Stimulated activated CD4-positive, alpha-beta T cell treated with anti-CD3 and anti-CD28 coated beads, Interleukin-4, amount 100 ng/mL, for 24 hours (primary cell): ENCODE results near the gene WBP4.
A peak's percentile ranks its signal among the peaks of the same experiment; 100 is the strongest.

ENCODE experiments used
- DNase-seq: peaks from one replicate; pipeline ENCODE4 v3.0.0-alpha.2; 2020

The WBP4 gene

DNA sequence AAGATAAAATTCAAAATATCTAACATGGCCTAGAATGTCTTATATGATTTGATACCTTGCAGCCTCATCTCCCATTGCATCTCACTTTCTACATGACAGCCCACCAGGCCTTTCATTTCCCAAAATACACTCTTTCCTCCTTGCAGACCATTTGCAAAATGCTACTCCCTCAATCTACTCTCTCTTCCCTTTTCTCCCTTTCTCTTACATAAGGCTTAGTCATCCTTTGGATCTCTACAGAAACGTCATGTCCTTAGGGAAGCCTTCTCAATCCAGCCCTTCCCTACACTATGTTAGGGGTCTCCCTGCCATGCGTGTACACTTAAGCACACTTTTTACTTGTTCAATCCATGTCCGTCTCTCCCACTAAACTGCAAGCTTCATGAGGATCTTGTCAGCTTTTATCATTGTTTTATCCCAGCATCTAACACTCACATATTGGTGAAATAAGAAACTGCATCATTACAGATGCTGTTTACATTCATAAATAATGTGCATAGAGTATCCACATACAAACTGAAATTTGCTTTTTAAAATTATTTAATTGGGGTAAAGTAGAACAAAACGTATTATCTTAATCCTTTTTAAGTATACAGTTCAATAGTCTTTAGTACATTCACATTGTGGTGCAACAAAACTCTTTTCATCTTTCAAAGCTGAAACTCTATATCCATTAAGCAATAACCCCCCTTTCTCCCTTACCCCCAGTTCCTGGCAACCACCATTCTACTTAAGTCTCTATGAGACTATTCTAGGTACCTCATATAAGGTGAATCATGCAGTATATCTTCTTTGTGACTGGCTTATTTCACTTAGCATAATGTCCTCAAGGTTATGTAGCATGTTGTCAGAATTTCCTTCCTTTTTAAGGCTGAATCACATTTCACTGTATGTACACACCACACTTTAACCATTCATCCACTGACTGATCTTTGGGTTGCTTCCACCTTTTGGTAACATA is 11.5 kb upstream of the WBP4 start:
- no peak for DNase-seq

DNA sequence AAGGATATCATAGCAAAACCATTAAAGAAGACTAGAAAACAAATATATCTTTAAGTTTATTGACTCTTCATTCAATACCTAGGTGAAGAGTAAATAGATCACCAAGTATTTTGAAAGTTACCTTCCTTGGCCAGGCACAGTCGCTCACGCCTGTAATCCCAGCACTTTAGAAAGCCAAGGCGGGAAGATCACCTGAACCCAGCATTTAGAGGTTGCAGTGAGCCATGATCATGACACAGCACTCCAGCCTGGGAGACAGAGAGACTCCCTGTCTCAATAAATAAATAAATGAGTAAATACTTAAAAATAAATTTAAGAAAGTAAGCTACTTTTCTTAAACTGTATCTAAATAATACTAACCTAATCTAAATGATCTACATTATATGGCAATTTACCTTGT is 8.9 kb upstream of the WBP4 start:
- no peak for DNase-seq

DNA sequence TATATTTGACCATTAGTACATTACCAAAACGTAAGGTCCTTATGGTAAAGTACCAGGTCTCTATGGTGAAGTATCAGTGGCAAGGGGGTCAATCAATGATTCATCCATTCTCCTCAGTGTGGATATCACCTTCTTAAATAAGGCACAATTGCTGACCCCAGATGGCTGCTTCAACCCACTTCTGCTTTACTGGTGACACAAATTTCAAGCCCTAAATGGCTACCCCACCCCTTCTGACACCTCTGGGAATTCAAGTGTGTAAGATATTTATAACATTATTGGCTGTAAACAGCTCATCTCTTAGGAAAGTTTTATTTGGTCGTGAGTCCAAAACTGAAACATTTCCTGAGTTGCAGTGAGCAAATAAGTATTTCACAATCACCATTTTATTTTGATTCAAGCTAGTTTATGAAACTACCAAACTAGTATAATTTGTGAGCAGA is 7.9 kb upstream of the WBP4 start:
- no peak for DNase-seq

DNA sequence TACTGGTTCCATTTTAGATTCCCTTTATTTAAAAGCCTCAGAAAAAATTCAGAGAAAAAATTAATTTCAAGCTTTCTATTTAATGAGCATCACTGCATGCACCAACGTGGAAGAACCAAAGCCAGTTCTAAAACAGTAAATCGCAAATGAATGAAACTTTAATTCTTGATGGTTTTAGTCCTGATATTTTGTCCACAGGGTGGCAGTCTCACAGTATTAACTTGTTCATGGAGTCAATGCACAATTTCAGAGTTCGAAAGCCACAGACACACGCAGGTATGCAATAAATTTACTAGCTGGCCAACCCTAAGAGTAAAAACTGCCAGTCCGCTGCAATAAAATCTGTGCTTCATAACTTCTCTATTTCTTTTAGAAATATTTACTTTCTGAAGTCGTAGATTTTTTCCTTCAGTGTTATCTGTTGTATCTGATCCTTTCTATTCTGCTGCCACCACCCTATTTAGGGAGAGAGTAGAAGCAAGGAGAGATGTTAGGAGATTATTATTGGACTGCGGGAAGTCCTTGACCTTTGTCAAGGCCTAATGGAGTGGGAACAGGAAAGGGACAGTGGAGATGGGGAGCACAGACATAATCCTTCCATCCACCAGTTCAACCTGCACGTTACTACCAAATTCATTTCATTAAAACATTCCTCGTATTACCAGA is 7.0 kb upstream of the WBP4 start:
- DNase-seq, result peak; percentile 51

DNA sequence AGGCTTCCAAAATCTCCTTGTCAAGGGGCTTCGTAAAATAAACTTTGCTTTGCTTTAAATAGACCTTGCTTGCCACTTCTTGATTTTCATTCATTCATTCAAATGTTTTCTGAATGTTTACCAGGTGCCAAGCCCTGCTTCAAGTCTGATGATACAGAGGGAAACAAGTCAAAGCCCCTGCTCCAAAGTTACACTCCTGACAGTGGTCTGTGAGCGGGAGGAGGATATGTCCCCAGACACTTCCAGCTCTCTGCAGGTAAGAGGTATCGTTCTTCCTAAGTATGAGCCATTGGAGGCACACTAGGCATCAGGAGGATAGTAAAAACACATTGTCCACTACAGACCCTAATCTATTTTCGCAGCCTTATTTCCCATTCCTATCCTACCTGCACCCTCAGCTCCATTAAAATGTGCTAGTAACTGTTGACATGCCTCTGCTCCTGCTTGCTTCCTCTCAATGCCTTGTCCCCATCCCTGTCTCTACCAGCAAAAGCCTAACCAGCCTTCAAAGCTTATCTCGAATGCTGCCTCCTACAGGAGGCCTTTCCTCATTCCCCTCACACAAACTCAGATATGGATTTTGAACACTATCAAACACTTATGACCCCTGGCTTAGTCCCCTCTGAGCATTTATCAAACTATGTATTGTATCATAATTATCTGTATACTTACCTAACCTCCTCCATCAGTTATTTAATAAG is 6.2 kb upstream of the WBP4 start:
- DNase-seq, result no peak

DNA sequence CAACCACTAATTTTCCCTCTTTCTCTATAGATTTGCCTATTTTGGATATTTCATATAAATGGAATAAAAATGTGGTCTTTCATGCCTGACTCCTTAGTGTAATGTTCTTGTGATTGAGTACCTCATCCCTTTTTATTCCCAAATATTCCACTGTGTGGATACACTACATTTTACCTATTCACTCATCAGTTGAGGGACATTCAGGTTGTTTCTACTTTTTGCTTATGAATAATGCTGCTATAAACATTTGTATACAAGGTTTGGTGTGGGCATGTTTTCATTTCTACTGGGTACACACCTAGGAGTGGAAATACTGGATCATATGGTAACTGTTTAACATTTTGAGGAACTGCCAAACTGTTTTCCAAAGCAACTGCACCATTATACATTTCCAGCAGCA is 5.1 kb upstream of the WBP4 start:
- DNase-seq, result no peak

DNA sequence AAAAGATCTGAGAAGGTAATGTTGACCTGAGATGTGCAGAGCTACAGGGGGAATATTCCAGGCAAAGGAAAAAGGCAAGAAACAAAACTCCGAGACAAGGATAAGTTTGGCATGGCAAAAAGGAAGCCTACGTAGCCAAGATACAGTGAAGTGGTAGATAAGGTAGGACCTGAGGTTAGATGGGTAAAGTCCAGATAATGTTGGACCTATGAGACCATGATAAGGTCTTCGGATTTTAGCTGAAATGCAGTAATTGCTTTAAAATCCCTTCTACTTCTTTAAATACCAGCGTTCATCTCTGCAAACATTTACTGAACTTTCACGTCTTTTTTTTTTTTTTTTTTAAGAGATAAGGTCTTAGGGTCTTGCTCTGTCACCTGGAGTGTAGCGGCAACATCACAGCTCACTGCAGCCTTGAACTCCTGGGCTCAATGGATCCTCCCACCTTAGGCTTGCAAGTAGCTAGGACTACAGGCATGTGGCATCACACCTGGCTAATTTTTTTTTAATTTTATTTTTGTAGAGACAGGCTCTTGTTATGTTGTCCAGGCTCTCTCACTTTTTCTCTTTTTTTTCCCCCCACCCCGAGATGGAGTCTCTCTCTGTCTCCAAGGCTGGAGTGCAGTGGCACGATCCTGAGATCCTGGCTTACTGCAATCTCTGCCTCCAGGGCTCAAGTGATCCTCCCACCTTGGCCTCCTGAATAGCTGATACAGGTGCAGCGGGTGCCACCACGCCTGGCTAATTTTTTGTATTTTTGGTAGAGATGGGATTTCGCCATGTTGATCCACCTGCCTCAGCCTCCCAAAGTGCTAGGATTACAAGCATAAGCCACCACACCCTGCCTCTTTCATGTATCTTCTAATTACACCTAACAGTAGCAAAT is 4.2 kb upstream of the WBP4 start:
- no peak for DNase-seq

DNA sequence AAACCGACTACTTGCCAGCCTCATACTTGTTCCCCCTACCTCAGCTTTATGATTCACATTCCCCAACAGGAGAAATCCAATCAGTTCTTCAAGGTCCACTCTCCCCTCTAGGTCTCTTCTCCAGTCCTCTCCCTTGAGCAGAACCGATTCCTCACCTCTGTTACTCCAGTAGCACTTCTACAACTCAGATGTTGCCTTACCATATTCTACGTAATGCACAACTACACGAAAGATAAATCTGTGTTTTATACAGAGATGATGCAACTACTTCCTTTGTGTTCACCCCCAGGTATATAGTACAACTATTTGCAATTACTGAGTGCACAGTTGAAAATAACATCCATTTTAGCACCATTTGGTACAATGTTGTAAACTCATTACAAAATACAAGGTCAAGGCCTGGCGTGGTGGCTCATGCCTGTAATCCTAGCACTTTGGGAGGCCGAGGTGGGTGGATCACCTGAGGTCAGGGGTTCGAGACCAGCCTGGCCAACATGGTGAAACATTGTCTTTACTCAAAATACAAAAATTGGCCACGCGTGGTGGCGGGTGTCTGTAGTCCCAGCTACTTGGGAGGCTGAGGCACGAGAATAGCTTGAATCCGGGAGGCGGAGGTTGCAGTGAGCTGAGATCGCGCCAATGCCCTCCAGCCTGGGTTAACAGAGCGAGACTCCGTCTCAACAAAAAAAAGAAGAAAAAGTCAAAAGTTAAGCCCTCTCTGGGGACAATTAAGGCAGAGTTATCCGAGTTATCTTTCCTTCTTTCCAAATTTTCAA is 2.8 kb upstream of the WBP4 start:
- DNase-seq, result no peak

DNA sequence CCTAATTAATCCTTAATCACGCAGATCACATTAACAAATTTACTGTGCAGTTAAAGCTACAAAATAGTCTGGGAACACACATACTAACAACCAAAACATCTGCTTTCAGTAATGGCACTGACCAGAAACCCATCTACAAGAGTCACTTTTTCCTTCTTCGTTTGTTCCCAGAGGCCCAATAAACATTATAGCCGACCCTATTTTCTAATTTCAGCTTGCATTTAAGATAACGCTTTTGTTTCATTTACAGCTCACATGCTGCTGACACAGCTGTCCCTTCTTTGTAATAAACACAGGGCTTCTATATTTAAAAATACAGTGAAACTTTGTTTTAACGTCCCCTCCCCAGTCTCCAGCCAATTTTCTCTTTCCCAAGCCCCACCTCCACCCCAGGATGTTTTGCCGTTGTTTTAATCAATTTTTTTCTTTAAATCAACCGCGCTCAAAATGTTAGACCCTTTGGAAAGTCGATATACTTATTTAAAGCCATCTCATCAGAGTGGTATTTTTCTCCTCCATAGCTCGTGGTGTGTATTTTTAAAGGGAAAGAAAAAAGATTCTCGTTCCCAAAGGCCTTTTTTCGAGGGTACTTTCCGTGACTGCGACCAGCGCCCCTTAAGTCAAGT is 1.7 kb upstream of the WBP4 start:
- DNase-seq, result no peak

DNA sequence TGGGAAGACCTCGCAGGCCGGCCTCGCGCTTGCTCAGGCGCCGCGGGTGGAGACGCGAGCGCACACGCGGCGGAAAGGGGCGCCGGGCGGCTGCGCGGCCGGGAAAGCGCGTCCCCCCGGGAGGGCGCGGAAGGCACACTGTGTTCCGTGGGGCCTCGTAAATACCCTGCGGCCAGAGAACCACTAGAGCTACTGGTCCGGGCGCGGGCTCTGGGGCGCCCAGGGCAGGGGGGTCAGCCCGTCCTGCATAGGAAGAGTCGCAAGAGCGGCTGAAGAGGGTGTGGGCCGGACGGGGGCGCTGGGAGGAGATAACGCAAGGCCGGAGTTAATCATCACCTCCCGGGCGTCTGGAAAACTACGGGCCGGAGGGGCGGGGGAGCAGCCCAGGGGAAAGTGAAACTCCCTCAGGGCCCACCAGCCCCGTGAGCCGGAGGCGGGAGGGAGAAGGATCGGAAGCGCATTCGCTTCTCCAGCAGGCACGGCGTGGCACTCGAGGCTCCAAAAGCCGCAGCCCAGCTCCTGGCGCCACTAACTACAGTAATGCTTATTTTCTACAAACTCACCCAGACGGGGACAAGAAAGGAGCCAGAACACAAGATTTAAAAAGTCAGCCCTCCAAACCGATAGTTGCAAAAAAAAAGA is 1.1 kb upstream of the WBP4 start:
- peak; percentile 82 for DNase-seq

DNA sequence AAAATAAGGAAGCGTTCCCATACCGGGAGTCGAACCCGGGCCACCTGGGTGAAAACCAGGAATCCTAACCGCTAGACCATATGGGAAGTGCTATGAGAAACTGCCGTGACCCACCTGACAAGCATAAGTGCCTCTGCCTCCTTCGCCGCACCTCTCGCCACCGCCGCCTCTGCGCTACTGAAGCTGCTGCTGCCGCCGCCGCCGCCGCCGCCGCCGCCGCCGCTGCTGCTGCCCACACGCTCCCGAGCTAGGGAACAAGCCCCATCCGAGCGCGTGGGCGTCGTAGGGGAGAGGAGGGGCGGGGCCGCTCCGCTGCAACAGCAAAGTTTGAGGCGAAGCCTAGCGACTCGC is 610 bp upstream of the WBP4 start:
- peak; percentile 90 for DNase-seq

DNA sequence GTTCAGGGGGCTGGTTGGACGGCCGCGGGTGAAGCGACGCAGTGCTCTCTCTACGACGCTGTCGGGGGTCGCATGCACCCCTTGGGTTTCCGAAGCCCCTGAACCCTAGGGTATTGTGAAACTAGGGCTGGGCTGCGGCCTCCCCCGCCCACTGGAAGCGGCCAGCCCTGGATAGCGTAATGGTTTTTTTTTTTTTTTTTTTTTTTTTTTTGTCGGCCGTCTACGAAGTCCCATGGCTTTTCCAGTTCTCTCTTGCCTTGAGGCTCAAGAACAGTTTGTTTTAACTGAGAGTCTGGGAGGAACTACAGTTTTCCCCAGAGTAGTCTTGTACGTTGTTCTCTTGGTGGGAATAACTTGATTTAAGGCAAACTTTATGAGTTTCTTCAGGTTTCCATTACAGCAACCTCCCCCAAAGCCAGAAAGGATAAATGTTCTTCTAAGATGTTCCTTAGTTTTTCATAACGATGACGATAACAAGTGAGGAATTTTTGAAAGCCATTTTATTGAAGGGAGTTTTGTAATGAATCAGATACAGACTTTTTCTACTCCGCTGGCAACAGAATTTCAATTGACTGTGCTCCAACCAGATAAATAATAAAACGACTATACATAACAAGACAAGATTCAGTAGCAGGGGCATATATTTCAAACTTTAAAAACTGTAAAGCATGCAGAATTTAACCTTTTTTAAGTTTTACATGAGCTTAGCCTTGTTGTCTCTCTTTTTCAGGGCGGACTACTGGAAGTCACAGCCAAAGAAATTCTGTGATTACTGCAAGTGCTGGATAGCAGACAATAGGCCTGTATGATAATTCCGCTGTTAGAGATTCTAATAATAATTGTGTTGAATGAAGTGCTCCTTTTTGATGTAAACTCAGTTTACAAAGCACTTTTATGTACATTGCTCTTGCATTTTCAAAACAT is 867 bp downstream of the WBP4 start:
- no peak for DNase-seq

DNA sequence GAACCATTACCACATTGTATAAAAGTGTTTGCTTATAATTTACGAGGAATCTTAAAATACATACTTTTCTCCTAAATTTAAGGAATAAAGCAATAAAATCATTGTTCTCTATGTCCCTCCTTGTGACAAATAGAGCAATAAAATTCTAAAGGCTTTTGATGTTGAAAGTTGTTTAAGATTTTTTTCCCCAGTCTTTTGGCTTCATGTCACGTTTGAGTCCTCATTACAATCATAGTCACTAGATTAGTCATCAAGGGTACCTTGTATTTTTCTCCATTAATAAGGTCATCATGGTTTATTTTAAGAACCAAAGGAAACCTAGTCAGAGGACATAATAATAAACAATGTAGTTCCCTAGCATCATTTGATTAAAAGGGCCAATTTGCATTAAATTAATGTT is 3.2 kb downstream of the WBP4 start:
- no peak for DNase-seq

DNA sequence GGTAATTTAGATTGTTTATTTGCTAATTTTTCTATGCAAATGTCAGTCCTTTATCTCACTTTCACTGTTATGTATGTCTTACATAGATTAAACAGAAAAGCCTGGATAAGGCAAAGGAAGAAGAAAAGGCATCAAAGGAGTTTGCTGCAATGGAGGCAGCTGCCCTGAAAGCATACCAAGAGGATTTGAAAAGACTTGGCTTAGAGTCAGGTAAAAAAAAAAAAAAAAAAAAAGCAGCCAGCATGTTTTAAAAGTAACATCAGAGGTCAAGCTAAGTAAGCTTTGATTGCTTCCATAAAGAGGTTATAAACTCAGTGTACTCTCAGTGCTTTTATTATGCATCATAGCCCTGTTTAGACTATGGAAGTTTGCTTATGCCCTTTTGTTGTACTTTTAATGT is 3.8 kb downstream of the WBP4 start:
- DNase-seq, result no peak

DNA sequence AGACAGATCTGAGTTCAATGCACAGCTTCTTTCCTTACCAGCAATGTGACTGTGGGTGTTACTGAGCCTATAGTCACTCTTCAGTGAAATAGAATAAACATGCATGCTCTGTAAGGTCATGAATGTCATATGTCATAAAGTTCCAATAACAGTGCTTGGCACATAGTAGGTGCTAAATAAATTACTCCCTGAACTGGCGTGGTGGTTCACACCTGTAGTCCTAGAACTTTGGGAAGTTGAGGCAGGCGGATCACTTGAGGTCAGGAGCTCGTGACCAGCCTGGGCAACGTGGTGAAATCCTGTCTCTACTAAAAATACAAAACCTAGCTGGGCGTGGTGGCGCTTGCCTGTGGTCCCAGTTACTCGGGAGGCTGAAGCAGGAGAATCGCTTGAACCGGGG is 13.2 kb downstream of the WBP4 start:
- DNase-seq, result no peak

DNA sequence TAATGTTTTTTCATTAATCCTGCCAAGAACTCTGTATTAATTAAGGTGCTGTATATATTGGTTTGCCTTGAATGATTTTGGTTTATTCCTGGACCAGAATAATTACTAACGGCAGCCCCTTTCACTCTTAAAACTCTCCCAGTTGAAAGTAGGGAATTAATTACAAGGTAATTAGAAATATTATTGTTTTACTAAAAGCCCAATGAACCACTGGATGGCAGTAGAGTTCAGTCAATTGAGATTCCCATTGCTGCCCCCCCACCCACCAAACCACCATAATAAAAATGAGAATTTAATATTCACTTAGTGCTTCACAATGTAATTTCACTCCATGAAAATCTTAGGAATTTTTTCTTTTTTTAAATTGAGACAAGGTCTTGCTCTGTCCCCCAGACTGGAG is 13.7 kb downstream of the WBP4 start:
- DNase-seq, result peak; percentile 44

DNA sequence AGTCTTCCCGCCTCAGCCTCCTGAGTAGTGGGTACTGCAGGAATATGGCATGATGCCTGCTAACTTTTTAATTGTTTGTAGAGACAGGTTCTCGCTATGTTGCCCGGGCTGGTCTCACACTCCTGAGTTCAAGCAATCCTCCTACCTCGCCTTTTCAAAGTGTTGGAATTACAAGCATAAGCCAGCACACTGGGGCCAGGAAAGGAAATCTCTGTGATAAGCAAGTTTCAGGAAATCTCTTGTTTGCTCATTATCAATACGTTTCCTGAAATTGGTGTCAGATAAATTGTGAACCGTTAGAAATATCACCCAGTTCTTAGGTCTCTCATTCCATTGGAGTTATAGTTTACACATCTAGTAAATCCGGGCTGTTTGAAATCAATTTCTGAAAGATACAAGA is 14.2 kb downstream of the WBP4 start:
- no peak for DNase-seq

DNA sequence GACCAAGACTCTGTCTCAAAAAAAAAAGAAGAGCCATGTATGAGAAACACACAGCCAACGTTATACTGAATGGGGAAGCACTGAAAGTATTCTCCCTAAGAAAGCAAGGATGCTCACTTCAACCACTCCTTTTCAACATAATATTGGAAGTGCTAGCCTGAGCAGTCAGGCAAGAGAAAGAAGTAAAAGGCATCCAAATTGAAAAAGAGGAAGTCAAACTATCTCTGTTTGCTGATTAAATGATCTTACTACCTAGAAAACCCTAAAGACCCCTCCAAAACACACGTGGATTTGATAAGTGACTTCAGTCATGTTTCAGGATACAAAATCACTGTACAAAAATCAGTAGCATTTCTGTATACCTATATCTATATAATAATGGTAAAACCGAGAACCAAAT is 16.2 kb downstream of the WBP4 start:
- no peak for DNase-seq

DNA sequence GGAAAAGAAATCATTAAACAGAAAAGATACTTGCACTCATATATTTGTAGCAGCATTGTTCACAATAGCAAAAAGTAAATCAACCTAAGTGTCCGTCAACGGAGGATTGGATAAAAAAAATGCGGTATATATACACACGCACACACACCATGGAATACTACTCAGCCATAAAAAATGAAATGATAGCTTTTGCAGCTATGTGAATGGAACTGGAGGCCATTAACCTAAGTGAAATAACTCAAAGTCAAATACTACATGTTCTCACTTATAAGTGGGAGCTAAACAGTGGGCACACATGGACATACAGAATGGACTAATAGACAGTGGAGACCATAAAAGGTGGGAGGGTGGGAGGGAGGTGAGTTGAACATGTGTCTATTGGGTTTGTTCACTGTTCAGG is 18.4 kb downstream of the WBP4 start:
- DNase-seq, result no peak
